Measurements from ENCODE around the gene NCOA7.
A peak's percentile ranks its signal among the peaks of the same experiment; 100 is the strongest.
"Not testable (repeated sequence)": the region's sequence is repeated elsewhere in the genome, so short reads cannot be mapped to it uniquely, and the experiment has no call there.

NCOA7 gene

DNA sequence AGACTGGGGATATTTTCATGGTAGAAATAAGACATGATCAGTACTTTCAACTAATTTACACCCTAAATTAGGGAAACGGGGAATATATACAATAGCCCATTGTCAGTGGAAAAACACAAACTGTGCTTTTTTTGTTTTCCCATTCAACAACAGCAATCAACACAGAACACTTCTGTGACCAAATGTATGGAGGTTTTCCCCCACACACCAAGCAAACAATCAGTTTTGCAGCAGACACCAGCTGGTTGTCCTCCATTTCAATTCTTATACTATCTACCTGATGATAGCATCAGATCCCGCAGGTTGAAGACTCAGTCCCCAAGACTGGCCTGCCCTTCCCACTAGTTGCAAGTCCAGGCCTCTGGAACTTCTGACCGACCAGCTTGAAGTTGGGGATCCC is 170.4 kb downstream of the NCOA7 start:
- Histone ChIP-seq H3K27me3 (ENCODE audit: low read depth) (no peaks in the 10 kb centered on the region), H3K9me3 (no peaks in the 10 kb centered on the region), H3K36me3 (replicated peaks) (no peaks in the 10 kb centered on the region; the same call in 1 of the 2 replicates), H3K4me1 (peaks cover 26% of the 10 kb centered on the region), H3K4me3 (no peak overlapping the region)
- no peak for DNase-seq (ENCODE audit: low spot score in 2 of 2)
- in situ Hi-C loops (cut with MboI; ENCODE audit: low sequenced_read_pairs) = no loop called here

DNA sequence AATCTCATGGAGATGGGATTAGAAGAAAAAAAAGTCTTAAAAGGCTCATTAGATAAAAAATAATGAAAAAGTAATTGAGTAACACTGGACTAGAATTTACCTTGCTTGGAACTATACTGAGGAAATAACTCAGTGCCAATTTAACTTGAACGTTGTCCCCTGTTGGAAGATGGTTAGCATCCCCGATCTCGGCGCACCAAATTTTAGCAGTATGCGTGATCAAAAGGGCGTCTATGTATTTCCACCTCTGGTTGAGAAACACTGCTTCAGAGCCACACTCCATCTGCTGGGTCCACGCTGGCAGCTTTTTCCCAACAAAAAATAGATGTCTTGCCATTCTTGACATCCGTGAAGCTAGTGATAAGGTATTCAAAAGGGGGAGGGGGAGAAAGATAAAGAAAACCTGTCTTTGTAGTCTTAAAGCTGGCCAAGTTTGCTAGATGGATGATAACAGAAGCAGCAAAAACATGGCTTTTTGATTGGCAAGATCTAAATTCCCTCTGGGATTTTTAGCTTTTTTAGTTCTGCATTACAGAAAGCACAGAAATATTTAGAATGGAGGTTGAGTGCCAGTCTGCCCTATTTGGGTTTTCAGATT is 172.2 kb downstream of the NCOA7 start:
- H3K9me3 ChIP-seq = no peaks in the 10 kb centered on the region
- H3K27me3 ChIP-seq (ENCODE audit: low read depth) = no peaks in the 10 kb centered on the region
- no peak for DNase-seq (ENCODE audit: low spot score in 2 of 2)
- in situ Hi-C loops (cut with MboI; ENCODE audit: low sequenced_read_pairs) = no loop called here
- H3K36me3 ChIP-seq (replicated peaks) = no peaks in the 10 kb centered on the region; the same call in 1 of the 2 replicates
- H3K4me3 ChIP-seq = no peak overlapping the region
- H3K4me1 ChIP-seq = peaks cover 22% of the 10 kb centered on the region

DNA sequence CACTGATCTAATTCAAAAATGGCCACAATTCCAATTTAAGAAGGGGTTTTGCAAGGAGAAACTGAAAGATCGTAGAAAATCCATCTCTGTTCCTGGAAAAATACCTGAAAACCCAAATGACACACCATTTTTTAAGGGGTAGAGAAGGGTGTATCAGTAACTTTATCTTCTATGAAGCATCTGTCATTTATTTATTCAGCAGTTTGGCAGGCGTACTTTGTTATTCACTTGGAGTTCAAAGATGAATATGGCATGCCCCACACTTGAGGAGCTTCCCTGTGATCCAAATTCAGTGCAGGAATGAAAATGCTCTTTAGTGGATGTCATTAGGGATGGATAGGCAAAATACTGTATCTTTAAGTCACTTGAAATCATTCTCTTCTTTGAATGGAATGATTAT is 173.1 kb downstream of the NCOA7 start:
- H3K4me1 ChIP-seq = peaks cover 20% of the 10 kb centered on the region
- no peak overlapping the region for H3K4me3 ChIP-seq
- DNase-seq (ENCODE audit: low spot score in 2 of 2) = no peak
- no peaks in the 10 kb centered on the region; the same call in 1 of the 2 replicates for H3K36me3 ChIP-seq (replicated peaks)
- no peaks in the 10 kb centered on the region for H3K27me3 ChIP-seq (ENCODE audit: low read depth)
- H3K9me3 ChIP-seq = no peaks in the 10 kb centered on the region
- in situ Hi-C loops (cut with MboI; ENCODE audit: low sequenced_read_pairs) = no loop called here

DNA sequence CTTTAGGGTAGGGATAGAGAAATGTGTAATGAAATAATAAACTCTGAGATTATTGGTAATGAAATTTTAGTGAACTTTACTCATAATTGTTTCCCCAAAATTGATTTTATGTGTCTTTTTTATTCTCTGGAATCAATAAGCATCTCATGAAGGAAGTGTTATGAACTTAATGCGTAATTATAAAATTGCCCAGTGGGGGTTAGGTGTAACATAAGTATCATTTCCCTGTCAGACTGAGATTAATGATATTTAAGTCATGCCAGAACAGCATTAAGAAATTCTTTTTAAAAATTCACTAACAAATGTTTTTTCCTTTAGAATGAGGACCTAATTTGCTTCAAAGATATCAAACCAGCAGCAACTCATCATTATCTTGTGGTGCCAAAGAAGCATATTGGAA is 175.8 kb downstream of the NCOA7 start:
- no peak overlapping the region for H3K4me3 ChIP-seq
- peaks cover 17% of the 10 kb centered on the region for H3K4me1 ChIP-seq
- in situ Hi-C loops (cut with MboI; ENCODE audit: low sequenced_read_pairs) = no loop called here
- H3K9me3 ChIP-seq = no peaks in the 10 kb centered on the region
- no peaks in the 10 kb centered on the region for H3K27me3 ChIP-seq (ENCODE audit: low read depth)
- H3K36me3 ChIP-seq (replicated peaks) = no peaks in the 10 kb centered on the region; the same call in 1 of the 2 replicates
- DNase-seq (ENCODE audit: low spot score in 2 of 2) = no peak

DNA sequence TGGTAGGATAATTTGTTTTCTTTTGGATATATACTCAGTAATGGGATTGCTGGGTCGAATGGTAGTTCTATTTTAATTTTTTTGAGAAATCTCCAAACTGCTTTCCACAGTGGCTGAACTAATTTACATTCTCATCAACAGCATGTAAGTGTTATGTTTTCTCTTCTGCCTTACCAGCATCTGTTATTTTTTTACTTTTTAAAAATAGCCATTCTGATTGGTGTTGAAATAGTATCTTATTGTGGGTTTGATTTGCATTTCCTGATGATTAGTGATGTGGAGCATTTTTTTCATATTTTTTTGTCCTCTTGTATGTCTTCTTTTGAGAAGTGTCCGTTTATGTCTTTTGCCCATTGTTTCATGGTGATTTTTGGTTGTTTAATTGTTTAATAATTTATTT is 177.7 kb downstream of the NCOA7 start:
- Histone ChIP-seq H3K4me1 (peaks cover 15% of the 10 kb centered on the region), H3K4me3 (no peak overlapping the region), H3K36me3 (replicated peaks) (no peaks in the 10 kb centered on the region; the same call in 1 of the 2 replicates), H3K9me3 (no peaks in the 10 kb centered on the region), H3K27me3 (ENCODE audit: low read depth) (no peaks in the 10 kb centered on the region)
- in situ Hi-C loops (cut with MboI; ENCODE audit: low sequenced_read_pairs) = no loop called here
- DNase-seq (ENCODE audit: low spot score in 2 of 2) = no peak

DNA sequence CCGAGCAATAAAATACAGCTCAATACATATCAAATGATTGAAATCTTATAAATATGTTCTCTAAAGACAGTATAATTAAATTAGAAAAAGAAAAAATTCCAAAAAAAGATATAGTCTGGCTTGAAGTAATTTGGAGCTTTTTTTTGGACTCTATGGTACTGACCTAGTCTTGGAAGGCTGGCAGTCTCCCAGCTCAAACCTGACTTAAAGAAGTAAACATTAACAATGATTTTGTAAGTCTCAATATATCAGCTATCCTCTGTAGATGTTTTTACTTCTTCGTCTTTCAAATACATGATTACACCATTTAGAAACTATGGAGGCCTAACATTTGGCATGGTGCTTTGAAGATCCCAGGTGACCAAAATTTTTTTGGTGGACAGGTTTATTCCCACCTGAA is 180.0 kb downstream of the NCOA7 start:
- H3K4me3 ChIP-seq = no peak overlapping the region
- H3K9me3 ChIP-seq = no peaks in the 10 kb centered on the region
- no peaks in the 10 kb centered on the region for H3K4me1 ChIP-seq
- H3K36me3 ChIP-seq (replicated peaks) = no peaks in the 10 kb centered on the region; the same call in 1 of the 2 replicates
- no peaks in the 10 kb centered on the region for H3K27me3 ChIP-seq (ENCODE audit: low read depth)
- no peak for DNase-seq (ENCODE audit: low spot score in 2 of 2)
- in situ Hi-C loops (cut with MboI; ENCODE audit: low sequenced_read_pairs) = loop anchor here (10.0 kb wide), 1 partner anchor 656 kb away; no protein-coding TSS in a partner anchor

DNA sequence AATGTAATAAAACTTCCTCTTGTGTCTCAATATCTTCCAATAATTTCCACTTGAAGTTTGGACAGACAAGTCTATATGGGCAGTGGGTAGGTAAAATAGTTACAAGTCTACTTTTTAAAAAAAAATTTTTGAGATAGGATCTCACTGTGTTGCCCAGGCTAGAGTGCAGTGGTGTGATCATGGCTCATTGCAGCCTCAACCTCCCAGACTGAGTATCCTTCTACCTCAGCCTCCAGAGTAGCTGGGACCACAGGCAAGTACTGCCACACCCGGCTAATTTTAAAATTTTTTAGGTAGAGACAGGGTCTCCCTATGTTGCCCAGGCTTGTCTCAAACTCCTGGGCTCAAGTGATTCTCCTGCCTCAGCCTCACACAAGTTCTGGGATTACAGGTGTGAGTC is 181.7 kb downstream of the NCOA7 start:
- DNase-seq (ENCODE audit: low spot score in 2 of 2); H3K27me3 ChIP-seq (ENCODE audit: low read depth); H3K4me1 ChIP-seq; H3K4me3 ChIP-seq; H3K36me3 ChIP-seq (replicated peaks); H3K9me3 ChIP-seq: not testable (repeated sequence)
- in situ Hi-C loops (cut with MboI; ENCODE audit: low sequenced_read_pairs) = loop anchor here (10.0 kb wide), 1 partner anchor 658 kb away; no protein-coding TSS in a partner anchor

DNA sequence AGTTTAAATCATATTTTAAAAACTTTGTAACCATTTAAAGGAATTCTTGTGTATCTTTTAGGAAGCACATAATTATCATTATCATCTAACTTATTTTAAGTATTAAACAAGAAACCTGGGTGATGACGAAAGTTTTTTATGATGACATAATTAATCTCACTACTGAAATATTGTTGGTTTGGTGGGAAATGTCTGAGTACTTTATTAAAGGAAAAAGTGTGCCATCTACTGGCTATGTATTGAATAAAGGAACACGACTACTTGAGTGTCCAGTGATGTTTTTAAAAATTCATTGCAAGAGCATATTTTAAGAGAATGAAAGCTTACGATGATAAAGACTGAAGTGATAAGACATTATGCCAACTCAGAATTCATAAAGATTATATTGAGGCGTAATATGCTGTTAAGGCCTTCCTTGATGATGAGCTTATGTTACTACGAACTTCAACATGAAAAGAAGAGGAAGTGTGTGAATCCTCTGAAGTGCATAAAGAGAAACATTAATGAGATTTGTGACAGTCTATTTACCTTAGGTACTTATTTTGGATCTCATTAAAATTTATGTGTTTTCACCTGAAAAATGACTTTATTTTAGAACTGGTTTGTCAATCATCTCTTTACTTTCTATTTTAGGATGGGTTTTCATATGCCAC is 183.6 kb downstream of the NCOA7 start:
- Histone ChIP-seq H3K36me3 (replicated peaks) (no peaks in the 10 kb centered on the region; the same call in 1 of the 2 replicates), H3K27me3 (ENCODE audit: low read depth) (no peaks in the 10 kb centered on the region), H3K4me1 (no peaks in the 10 kb centered on the region), H3K4me3 (no peak overlapping the region), H3K9me3 (no peaks in the 10 kb centered on the region)
- DNase-seq (ENCODE audit: low spot score in 2 of 2) = peak in 1 of 2 experiments; percentile 54
- in situ Hi-C loops (cut with MboI; ENCODE audit: low sequenced_read_pairs) = loop anchor here (10.0 kb wide), 1 partner anchor 660 kb away; no protein-coding TSS in a partner anchor

DNA sequence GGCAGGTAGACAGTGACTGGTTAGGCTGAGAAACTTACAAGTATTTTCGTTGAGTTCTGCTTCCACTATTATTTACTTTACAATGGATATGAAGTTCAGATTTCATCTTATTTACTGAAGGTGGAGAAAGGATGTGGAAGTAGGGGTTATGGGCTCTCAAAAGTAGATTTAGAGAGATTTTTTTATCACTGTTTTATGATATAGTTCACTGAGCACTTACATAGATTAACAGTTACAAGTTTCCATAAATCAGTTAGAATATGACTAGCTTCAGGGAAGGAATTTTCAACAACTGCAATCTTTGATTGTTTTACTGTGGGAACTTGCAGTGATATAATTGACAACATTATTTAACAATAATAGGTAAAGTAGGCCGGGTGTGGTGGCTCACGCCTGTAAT is 188.3 kb downstream of the NCOA7 start:
- no peak for DNase-seq (ENCODE audit: low spot score in 2 of 2)
- no peaks in the 10 kb centered on the region for H3K4me1 ChIP-seq
- in situ Hi-C loops (cut with MboI; ENCODE audit: low sequenced_read_pairs) = loop anchor here (10.0 to 25.0 kb wide), 2 partner anchors 358 to 664 kb away; partner anchors contain the start of gene CENPW
- H3K27me3 ChIP-seq (ENCODE audit: low read depth) = no peaks in the 10 kb centered on the region
- H3K9me3 ChIP-seq = no peaks in the 10 kb centered on the region
- H3K4me3 ChIP-seq = no peak overlapping the region
- H3K36me3 ChIP-seq (replicated peaks) = no peaks in the 10 kb centered on the region; the same call in 1 of the 2 replicates
